IMR-90 (cell line): ENCODE results near the gene ARHGEF1. TPM values are rescaled to one million over a fixed set of nuclear protein-coding genes. Genes with fewer than 3 reads are reported as not detected.

ENCODE experiments used
- ATAC-seq: fragments of 200-7000 bp; cut with Tn5 transposase; 2 replicates; pipeline ENCODE4 v1.9.1; 2020; ENCODE audit warnings: low read depth, mild to moderate bottlenecking, moderate library complexity
- BruUV-seq: library from RNA; stranded (reverse); fragments of 400-500 nt; replicated peaks from 2 replicates; lab custom pipeline; 2021; lab: Mats Ljungman, UMichigan
- CTCF ChIA-PET: fragments of 300-600 bp; formaldehyde crosslinking; extraction: SDS; loops from one replicate; lab custom pipeline; 2021; ENCODE audit warnings: antibody characterized with exemption; lab: Yijun Ruan, JAX
- POLR2A ChIA-PET: fragments of 300-600 bp; sonication (Branson Sonifier 250); formaldehyde crosslinking; loops from one replicate; lab custom pipeline; 2022; ENCODE audit warnings: antibody characterized with exemption; ENCODE audit not compliant: unreplicated experiment; lab: Charles Lee
- DNase-seq: peaks from one replicate; pipeline ENCODE4 v3.0.0; 2013
- H2AFZ ChIP-seq: replicated peaks from 2 replicates; pipeline ENCODE3; 2013; ENCODE audit warnings: low read length, mild to moderate bottlenecking; ENCODE audit not compliant: poor library complexity
- H2AK5ac ChIP-seq: 2 replicates; pipeline ENCODE4 v1.6.1; 2013; ENCODE audit warnings: low read depth, low read length, inconsistent platforms
- H2AK9ac ChIP-seq: replicated peaks from 2 replicates; pipeline ENCODE3; 2013; ENCODE audit warnings: mild to moderate bottlenecking, low read depth, low read length, moderate library complexity; ENCODE audit not compliant: poor library complexity
- H2BK120ac ChIP-seq: 2 replicates; pipeline ENCODE4 v1.6.1; 2013; ENCODE audit warnings: low read depth, low read length, inconsistent platforms
- H2BK15ac ChIP-seq: 3 replicates; pipeline ENCODE4 v1.6.1; 2013; ENCODE audit warnings: low read depth, low read length, inconsistent platforms
- H2BK20ac ChIP-seq: 2 replicates; pipeline ENCODE4 v1.6.1; 2013; ENCODE audit warnings: low read depth, mild to moderate bottlenecking, inconsistent platforms, low read length, moderate library complexity
- H2BK5ac ChIP-seq: 2 replicates; pipeline ENCODE4 v1.6.1; 2013; ENCODE audit warnings: mild to moderate bottlenecking, low read depth, low read length, inconsistent platforms; ENCODE audit not compliant: poor library complexity, severe bottlenecking
- H3K14ac ChIP-seq: replicated peaks from 2 replicates; pipeline ENCODE4 v1.6.1; 2013; ENCODE audit warnings: low read depth, low read length, inconsistent platforms
- H3K18ac ChIP-seq: 2 replicates; pipeline ENCODE4 v1.6.1; 2013; ENCODE audit warnings: low read depth, low read length, control low read depth
- H3K23ac ChIP-seq: 2 replicates; pipeline ENCODE4 v1.6.1; 2013; ENCODE audit warnings: low read depth, low read length, inconsistent platforms
- H3K27ac ChIP-seq: 2 replicates; pipeline ENCODE4 v1.5.1; 2013; ENCODE audit warnings: mild to moderate bottlenecking, control low read depth, low read length; ENCODE audit not compliant: insufficient read depth
- H3K27me3 ChIP-seq: 2 replicates; pipeline ENCODE4 v1.6.1; 2013; ENCODE audit warnings: low read length; ENCODE audit not compliant: control insufficient read depth, insufficient read depth
- H3K36me3 ChIP-seq: 2 replicates; pipeline ENCODE4 v1.6.1; 2013; ENCODE audit warnings: low read length, mixed read lengths; ENCODE audit not compliant: control insufficient read depth, insufficient read depth
- H3K4ac ChIP-seq: 2 replicates; pipeline ENCODE4 v1.6.1; 2013; ENCODE audit warnings: low read depth, low read length, inconsistent platforms
- H3K4me1 ChIP-seq: 2 replicates; pipeline ENCODE4 v1.6.1; 2013; ENCODE audit warnings: low read length, mixed read lengths; ENCODE audit not compliant: control insufficient read depth, insufficient read depth
- H3K4me2 ChIP-seq: 2 replicates; pipeline ENCODE4 v1.6.1; 2013; ENCODE audit warnings: low read depth, mild to moderate bottlenecking, control low read depth, low read length, moderate library complexity
- H3K4me3 ChIP-seq: 2 replicates; pipeline ENCODE4 v1.5.1; 2013; ENCODE audit warnings: low read depth, mild to moderate bottlenecking, control low read depth, low read length, moderate library complexity; ENCODE audit not compliant: insufficient read depth
- H3K56ac ChIP-seq: 2 replicates; pipeline ENCODE4 v1.6.1; 2013; ENCODE audit warnings: low read length, inconsistent platforms; ENCODE audit not compliant: insufficient read depth; ENCODE audit errors: extremely low read depth
- H3K79me1 ChIP-seq, 2 experiments: 2 replicates each; pipeline ENCODE4 v1.6.1; 2013; ENCODE audit warnings: low read length in 2 of 2, inconsistent platforms in 1 of 2, low read depth in 1 of 2
- H3K9ac ChIP-seq: 2 replicates; pipeline ENCODE4 v1.6.1; 2013; ENCODE audit warnings: low read depth, low read length, control low read depth
- H3K9me1 ChIP-seq: 2 replicates; pipeline ENCODE4 v1.6.1; 2013; ENCODE audit warnings: low read length, inconsistent platforms; ENCODE audit not compliant: insufficient read depth
- H3K9me3 ChIP-seq: 2 replicates; pipeline ENCODE4 v1.6.1; 2013; ENCODE audit warnings: low read length; ENCODE audit not compliant: control insufficient read depth, insufficient read depth
- H4K20me1 ChIP-seq: 2 replicates; pipeline ENCODE4 v1.6.1; 2013; ENCODE audit warnings: low read length, inconsistent platforms; ENCODE audit not compliant: insufficient read depth
- H4K5ac ChIP-seq: 2 replicates; pipeline ENCODE4 v1.6.1; 2013; ENCODE audit warnings: mild to moderate bottlenecking, low read depth, low read length, control low read depth
- H4K8ac ChIP-seq, 2 experiments: 2 replicates each; pipeline ENCODE4 v1.6.1; 2013; ENCODE audit warnings: low read depth in 2 of 2, low read length in 2 of 2, control low read depth in 1 of 2, inconsistent platforms in 1 of 2
- H4K91ac ChIP-seq: 2 replicates; pipeline ENCODE4 v1.6.1; 2013; ENCODE audit warnings: low read depth, low read length, inconsistent platforms; ENCODE audit not compliant: insufficient read depth
- BHLHE40 ChIP-seq: fragments of 150-350 bp; IDR thresholded peaks from 2 replicates; pipeline ENCODE4 v1.6.1; 2016; ENCODE audit warnings: mild to moderate bottlenecking, low read depth, low read length
- CEBPB ChIP-seq: IDR thresholded peaks from 2 replicates; pipeline ENCODE4 v1.6.1; 2012; ENCODE audit warnings: low read depth, low read length, improper control_type of control experiment
- CHD1 ChIP-seq: IDR thresholded peaks from 2 replicates; pipeline ENCODE4 v1.6.1; 2012; ENCODE audit warnings: low read depth, low read length, improper control_type of control experiment
- FOS ChIP-seq: fragments of 150-350 bp; IDR thresholded peaks from 2 replicates; pipeline ENCODE4 v1.6.1; 2016; ENCODE audit warnings: low read depth, low read length
- MAFK ChIP-seq: IDR thresholded peaks from 2 replicates; pipeline ENCODE4 v1.6.1; 2012; ENCODE audit warnings: low read depth, low read length, improper control_type of control experiment
- MAZ ChIP-seq: IDR thresholded peaks from 2 replicates; pipeline ENCODE4 v1.6.1; 2012; ENCODE audit warnings: low read depth, mild to moderate bottlenecking, low read length, improper control_type of control experiment, moderate library complexity, borderline replicate concordance
- MXI1 ChIP-seq: IDR thresholded peaks from 2 replicates; pipeline ENCODE4 v1.6.1; 2012; ENCODE audit warnings: low read depth, mild to moderate bottlenecking, low read length, moderate library complexity, borderline replicate concordance
- NFE2L2 ChIP-seq: fragments of 150-350 bp; IDR thresholded peaks from 2 replicates; pipeline ENCODE4 v1.6.1; 2016; ENCODE audit warnings: low read depth, mild to moderate bottlenecking, low read length
- POLR2A ChIP-seq: IDR thresholded peaks from 2 replicates; pipeline ENCODE4 v1.6.1; 2012; ENCODE audit warnings: mild to moderate bottlenecking, low read depth, low read length
- RAD21 ChIP-seq: IDR thresholded peaks from 2 replicates; pipeline ENCODE4 v1.6.1; 2012; ENCODE audit warnings: low read length, improper control_type of control experiment
- RCOR1 ChIP-seq: IDR thresholded peaks from 2 replicates; pipeline ENCODE4 v1.6.1; 2012; ENCODE audit warnings: mild to moderate bottlenecking, low read length, improper control_type of control experiment; ENCODE audit not compliant: insufficient replicate concordance
- RFX5 ChIP-seq: IDR thresholded peaks from 2 replicates; pipeline ENCODE4 v1.8.0; 2012; ENCODE audit warnings: low read depth, mild to moderate bottlenecking, low read length, moderate library complexity
- SMC3 ChIP-seq: fragments of 150-350 bp; IDR thresholded peaks from 2 replicates; pipeline ENCODE4 v1.6.1; 2016; ENCODE audit warnings: low read depth, mild to moderate bottlenecking, antibody characterized with exemption, low read length, moderate library complexity
- WGBS, 2 experiments: methylation state at CpG; one replicate each; pipeline versions ENCODE4 v1.1.5 to v1.1.7; 2013; ENCODE audit warnings: missing lambda C conversion rate in 2 of 2; ENCODE audit not compliant: insufficient read length in 1 of 2; ENCODE audit errors: extremely low coverage in 2 of 2; 5-methylcytosine and 5-hydroxymethylcytosine counted together
- dilution Hi-C: fragments of 300-500 bp; cut with HindIII; formaldehyde crosslinking; loops from one replicate; pipeline ENCODE4 v1.14.3; 2018; ENCODE audit warnings: low sequenced_read_pairs; ENCODE audit not compliant: unreplicated experiment
- in situ Hi-C: fragments of 300-500 bp; cut with MboI; formaldehyde crosslinking; loops from 3 replicates; pipeline ENCODE4 v1.14.3; 2019; ENCODE audit warnings: low sequenced_read_pairs, inconsistent platforms, mixed read lengths
- intact Hi-C: fragments of 100-400 bp; cut with micrococcal nuclease; formaldehyde crosslinking; loops from 2 replicates; pipeline ENCODE4 v1.10.0; 2022
- polyA plus RNA-seq, 3 experiments: library from polyadenylated mRNA; depleted of rRNA; stranded (reverse); fragments of >200 nt; gene quantifications; 2 replicates each; pipeline ENCODE4 v1.2.3, GENCODE V29; 2012; ENCODE audit warnings: low replicate concordance in 1 of 3
- total RNA-seq: library from RNA; depleted of rRNA; stranded (reverse); fragments of >200 nt; gene quantifications from 2 replicates; pipeline ENCODE4 v1.2.3, GENCODE V29; 2012
- TF ChIP-seq, protein P1 (sequence below): conservative IDR thresholded peaks from 2 replicates; pipeline ENCODE4 v1.5.1; 2012; ENCODE audit warnings: mild to moderate bottlenecking, low read depth, low read length, improper control_type of control experiment
- TF ChIP-seq, protein P2 (sequence below): fragments of 150-350 bp; IDR thresholded peaks from 2 replicates; pipeline ENCODE4 v1.6.1; 2016; ENCODE audit warnings: low read depth, mild to moderate bottlenecking, low read length, moderate library complexity, borderline replicate concordance
- TF ChIP-seq, protein P3 (sequence below): fragments of 150-350 bp; IDR thresholded peaks from 2 replicates; pipeline ENCODE4 v1.6.1; 2017; ENCODE audit warnings: mild to moderate bottlenecking, antibody characterized with exemption, low read length, low read depth

Gene ARHGEF1
- total and polyA plus RNA-seq, 2 of the 4 experiments (the other 2 are of a cell fraction) = 11.5 to 47.1 TPM

DNA sequence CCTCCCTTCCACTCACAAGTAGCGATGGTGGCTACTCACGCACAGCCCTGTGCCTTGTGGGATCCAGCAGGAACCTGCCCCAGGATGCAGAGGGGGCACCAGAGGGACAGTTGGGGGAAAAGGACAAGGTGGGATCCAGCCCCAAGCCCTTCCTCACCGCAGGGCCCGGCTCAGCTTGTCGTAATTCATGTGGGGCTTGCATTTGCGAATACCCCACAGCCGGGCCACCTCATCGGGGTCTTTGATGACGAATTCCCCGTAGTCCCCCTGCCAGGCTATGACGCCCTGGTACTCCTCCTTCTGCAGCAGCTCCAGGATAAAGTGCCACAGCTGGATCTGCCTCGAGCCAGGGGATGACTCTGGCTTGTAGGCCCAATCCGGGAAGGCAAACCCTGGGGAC is 26.7 kb downstream of the ARHGEF1 start:
- Histone ChIP-seq H3K4me3 (no peak overlapping the region), H3K4me2 (no peak overlapping the region), H3K14ac (no peak overlapping the region), H4K8ac (no peak overlapping the region), H4K5ac (no peak overlapping the region), H3K4me1 (no peaks in the 10 kb centered on the region), H3K9ac (no peak overlapping the region), H4K91ac (no peak overlapping the region), H3K4ac (no peak overlapping the region), H3K23ac (no peak overlapping the region), H2BK20ac (no peak overlapping the region), H2AFZ (no peak overlapping the region), H4K20me1 (peaks cover 27% of the 10 kb centered on the region), H3K27me3 (peaks cover 38% of the 10 kb centered on the region), H3K18ac (no peak overlapping the region), H3K9me1 (no peaks in the 10 kb centered on the region; the same call in 1 of the 2 replicates), H3K9me3 (no peaks in the 10 kb centered on the region), H3K79me1 (0 out of 4 replicates have a peak, but pooled peaks cover 0 to 3% of the 10 kb centered on the region in 2 experiments), H3K27ac (no peak overlapping the region), H2AK5ac (no peak overlapping the region), H2BK5ac (no peak overlapping the region), H3K36me3 (peaks cover 23% of the 10 kb centered on the region), H3K56ac (no peak overlapping the region), H2BK120ac (no peak overlapping the region), H2BK15ac (no peak overlapping the region), H2AK9ac (no peak overlapping the region)
- WGBS, 2 experiments = 39% methylated on average over 8 of the region's 13 CpGs; no CpG with 5 or more reads in 1 of the 2 experiments
- TF ChIP-seq RFX5 (no peak), CEBPB (no peak), MXI1 (no peak), NFE2L2 (no peak), RAD21 (no peak), MAFK (no peak), FOS (no peak), SMC3 (no peak), POLR2A (no peak), BHLHE40 (no peak), CHD1 (no peak), MAZ (no peak), RCOR1 (no peak)
- TF ChIP-seq, protein P1, sequence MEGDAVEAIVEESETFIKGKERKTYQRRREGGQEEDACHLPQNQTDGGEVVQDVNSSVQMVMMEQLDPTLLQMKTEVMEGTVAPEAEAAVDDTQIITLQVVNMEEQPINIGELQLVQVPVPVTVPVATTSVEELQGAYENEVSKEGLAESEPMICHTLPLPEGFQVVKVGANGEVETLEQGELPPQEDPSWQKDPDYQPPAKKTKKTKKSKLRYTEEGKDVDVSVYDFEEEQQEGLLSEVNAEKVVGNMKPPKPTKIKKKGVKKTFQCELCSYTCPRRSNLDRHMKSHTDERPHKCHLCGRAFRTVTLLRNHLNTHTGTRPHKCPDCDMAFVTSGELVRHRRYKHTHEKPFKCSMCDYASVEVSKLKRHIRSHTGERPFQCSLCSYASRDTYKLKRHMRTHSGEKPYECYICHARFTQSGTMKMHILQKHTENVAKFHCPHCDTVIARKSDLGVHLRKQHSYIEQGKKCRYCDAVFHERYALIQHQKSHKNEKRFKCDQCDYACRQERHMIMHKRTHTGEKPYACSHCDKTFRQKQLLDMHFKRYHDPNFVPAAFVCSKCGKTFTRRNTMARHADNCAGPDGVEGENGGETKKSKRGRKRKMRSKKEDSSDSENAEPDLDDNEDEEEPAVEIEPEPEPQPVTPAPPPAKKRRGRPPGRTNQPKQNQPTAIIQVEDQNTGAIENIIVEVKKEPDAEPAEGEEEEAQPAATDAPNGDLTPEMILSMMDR = no peak
- TF ChIP-seq, protein P2, sequence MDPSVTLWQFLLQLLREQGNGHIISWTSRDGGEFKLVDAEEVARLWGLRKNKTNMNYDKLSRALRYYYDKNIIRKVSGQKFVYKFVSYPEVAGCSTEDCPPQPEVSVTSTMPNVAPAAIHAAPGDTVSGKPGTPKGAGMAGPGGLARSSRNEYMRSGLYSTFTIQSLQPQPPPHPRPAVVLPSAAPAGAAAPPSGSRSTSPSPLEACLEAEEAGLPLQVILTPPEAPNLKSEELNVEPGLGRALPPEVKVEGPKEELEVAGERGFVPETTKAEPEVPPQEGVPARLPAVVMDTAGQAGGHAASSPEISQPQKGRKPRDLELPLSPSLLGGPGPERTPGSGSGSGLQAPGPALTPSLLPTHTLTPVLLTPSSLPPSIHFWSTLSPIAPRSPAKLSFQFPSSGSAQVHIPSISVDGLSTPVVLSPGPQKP = no peak
- TF ChIP-seq, protein P3, sequence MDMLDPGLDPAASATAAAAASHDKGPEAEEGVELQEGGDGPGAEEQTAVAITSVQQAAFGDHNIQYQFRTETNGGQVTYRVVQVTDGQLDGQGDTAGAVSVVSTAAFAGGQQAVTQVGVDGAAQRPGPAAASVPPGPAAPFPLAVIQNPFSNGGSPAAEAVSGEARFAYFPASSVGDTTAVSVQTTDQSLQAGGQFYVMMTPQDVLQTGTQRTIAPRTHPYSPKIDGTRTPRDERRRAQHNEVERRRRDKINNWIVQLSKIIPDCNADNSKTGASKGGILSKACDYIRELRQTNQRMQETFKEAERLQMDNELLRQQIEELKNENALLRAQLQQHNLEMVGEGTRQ = no peak
- ATAC-seq (peak; percentile 8; the same call in 1 of the 2 replicates), DNase-seq (no peak)
- BruUV-seq = no TSS peak
- intact Hi-C loops = no loop called here
- CTCF ChIA-PET = no interaction called here
- POLR2A ChIA-PET = no interaction called here
- dilution Hi-C loops = no loop called here
- in situ Hi-C loops = no loop called here
